H1 (cell line): ENCODE measurements around the gene CCDC178. TPM values are rescaled to one million over a fixed set of nuclear protein-coding genes. Genes with fewer than 3 reads are reported as not detected.

Source experiments
- CTCF ChIA-PET: fragments of 300-600 bp; sonication (Branson Sonifier 250); formaldehyde crosslinking; loops from one replicate; lab custom pipeline; 2021; ENCODE audit not compliant: partially characterized antibody; lab: Charles Lee
- POLR2A ChIA-PET: fragments of 300-600 bp; sonication (Branson Sonifier 250); formaldehyde crosslinking; loops from one replicate; lab custom pipeline; 2021; ENCODE audit warnings: inconsistent platforms; ENCODE audit not compliant: partially characterized antibody; lab: Charles Lee
- DNase-seq, 2 experiments: peaks; one replicate each; pipeline versions ENCODE4 v3.0.0 to v3.0.0-alpha.2; 2010 to 2022; ENCODE audit warnings: low spot score in 2 of 2, low read depth in 1 of 2, mixed read lengths in 1 of 2
- FAIRE-seq: peaks from 2 replicates; lab custom pipeline; 2011; peaks lifted over from hg19 to GRCh38; lab: Jason Lieb, UNC
- H2AFZ ChIP-seq: 2 replicates; pipeline ENCODE4 v1.8.1; 2012; ENCODE audit warnings: low read length, inconsistent platforms
- H2AK5ac ChIP-seq: 2 replicates; pipeline ENCODE4 v1.6.1; 2013; ENCODE audit warnings: low read depth, low read length
- H2BK120ac ChIP-seq: replicated peaks from 2 replicates; pipeline ENCODE3; 2013; ENCODE audit warnings: low read depth, low read length, inconsistent platforms
- H2BK12ac ChIP-seq: 2 replicates; pipeline ENCODE4 v1.6.1; 2013; ENCODE audit warnings: low read depth, low read length
- H2BK15ac ChIP-seq: 2 replicates; pipeline ENCODE4 v1.6.1; 2013; ENCODE audit warnings: low read length
- H2BK20ac ChIP-seq: 2 replicates; pipeline ENCODE4 v1.6.1; 2013; ENCODE audit warnings: low read length
- H2BK5ac ChIP-seq: 2 replicates; pipeline ENCODE4 v1.6.1; 2013; ENCODE audit warnings: low read depth, low read length
- H3K14ac ChIP-seq: 2 replicates; pipeline ENCODE4 v1.6.1; 2013; ENCODE audit warnings: inconsistent platforms; ENCODE audit not compliant: insufficient read length
- H3K18ac ChIP-seq: 2 replicates; pipeline ENCODE4 v1.6.1; 2013; ENCODE audit warnings: low read length; ENCODE audit errors: extremely low read depth
- H3K23ac ChIP-seq: 2 replicates; pipeline ENCODE4 v1.6.1; 2013; ENCODE audit warnings: inconsistent platforms; ENCODE audit not compliant: insufficient read length
- H3K23me2 ChIP-seq: 2 replicates; pipeline ENCODE4 v1.6.1; 2013; ENCODE audit warnings: low read depth, low read length
- H3K27ac ChIP-seq: 2 replicates; pipeline ENCODE4 v1.6.1; 2011; ENCODE audit warnings: low read depth, low read length, inconsistent platforms
- H3K27me3 ChIP-seq, 4 experiments: replicated peaks in 1 of 4; 1 replicate in 1 of 4; 2 replicates in 3 of 4; pipeline versions ENCODE4 v1.6.1 to v1.8.1; 2011 to 2013; ENCODE audit warnings: low read length in 3 of 4, mild to moderate bottlenecking in 3 of 4, inconsistent platforms in 2 of 4, mixed read lengths in 2 of 4, moderate library complexity in 1 of 4; ENCODE audit not compliant: control insufficient read depth in 3 of 4, insufficient read depth in 3 of 4; ENCODE audit errors: extremely low read depth in 1 of 4
- H3K36me3 ChIP-seq, 4 experiments: 2 replicates each; pipeline versions ENCODE4 v1.6.1 to v1.8.1; 2011 to 2013; ENCODE audit warnings: mild to moderate bottlenecking in 4 of 4, low read length in 3 of 4, moderate library complexity in 2 of 4, control low read depth in 1 of 4, inconsistent platforms in 1 of 4; ENCODE audit not compliant: insufficient read depth in 4 of 4, control insufficient read depth in 2 of 4
- H3K4ac ChIP-seq: replicated peaks from 2 replicates; pipeline ENCODE3; 2013; ENCODE audit warnings: low read length, low read depth, mixed read lengths, inconsistent platforms; ENCODE audit not compliant: insufficient read length
- H3K4me1 ChIP-seq, 4 experiments: replicated peaks in 1 of 4; 1 replicate in 1 of 4; 2 replicates in 3 of 4; pipeline versions ENCODE4 v1.6.1 to v1.8.1; 2011 to 2013; ENCODE audit warnings: low read length in 3 of 4, inconsistent platforms in 2 of 4, mixed read lengths in 1 of 4; ENCODE audit not compliant: insufficient read depth in 4 of 4, control insufficient read depth in 3 of 4
- H3K4me2 ChIP-seq, 2 experiments: 2 replicates each; pipeline versions ENCODE4 v1.6.1 to v1.8.1; 2011 to 2013; ENCODE audit warnings: low read depth in 2 of 2, low read length in 2 of 2, control low read depth in 1 of 2, inconsistent platforms in 1 of 2, mild to moderate bottlenecking in 1 of 2; ENCODE audit not compliant: insufficient read depth in 1 of 2
- H3K4me3 ChIP-seq, 4 experiments: fragments of 200-600, 300-600 bp in 1 of 4; sonication (generic), shearing (Covaris generic), sonication (Bioruptor Twin) in 1 of 4; 2 replicates each; pipeline versions ENCODE4 v1.5.1 to v1.8.1; 2011 to 2016; ENCODE audit warnings: low read length in 4 of 4, low read depth in 3 of 4, control low read depth in 2 of 4, inconsistent platforms in 2 of 4, mild to moderate bottlenecking in 2 of 4, mixed read lengths in 1 of 4, moderate library complexity in 1 of 4; ENCODE audit not compliant: insufficient read depth in 2 of 4; ENCODE audit errors: extremely low read depth in 1 of 4
- H3K56ac ChIP-seq: replicated peaks from 2 replicates; pipeline ENCODE3; 2013; ENCODE audit warnings: low read depth, mild to moderate bottlenecking, mixed read lengths, low read length, inconsistent platforms; ENCODE audit not compliant: insufficient read length
- H3K79me1 ChIP-seq: 2 replicates; pipeline ENCODE4 v1.6.1; 2013; ENCODE audit warnings: low read depth, low read length, control low read depth
- H3K79me2 ChIP-seq, 2 experiments: 2 replicates each; pipeline versions ENCODE4 v1.6.1 to v1.8.1; 2012 to 2013; ENCODE audit warnings: low read length in 2 of 2, mild to moderate bottlenecking in 2 of 2, inconsistent platforms in 1 of 2; ENCODE audit not compliant: insufficient read depth in 2 of 2, control insufficient read depth in 1 of 2
- H3K9ac ChIP-seq, 4 experiments: replicated peaks in 1 of 4; 1 replicate in 1 of 4; 2 replicates in 3 of 4; pipeline versions ENCODE4 v1.6.1 to v1.8.1; 2011 to 2013; ENCODE audit warnings: low read depth in 3 of 4, low read length in 3 of 4, control low read depth in 2 of 4, mild to moderate bottlenecking in 2 of 4, moderate library complexity in 2 of 4, inconsistent platforms in 1 of 4; ENCODE audit errors: extremely low read depth in 1 of 4
- H3K9me3 ChIP-seq, 2 experiments: 2 replicates each; pipeline versions ENCODE4 v1.6.1 to v1.8.1; 2012 to 2013; ENCODE audit warnings: mild to moderate bottlenecking in 2 of 2, moderate library complexity in 2 of 2, control low read depth in 1 of 2, inconsistent platforms in 1 of 2, low read depth in 1 of 2, low read length in 1 of 2, mixed read lengths in 1 of 2; ENCODE audit not compliant: insufficient read depth in 2 of 2
- H4K20me1 ChIP-seq, 2 experiments: replicated peaks in 1 of 2; 2 replicates each; pipeline versions ENCODE3 to v1.8.1; 2011 to 2013; ENCODE audit warnings: inconsistent platforms in 2 of 2, low read length in 2 of 2, mild to moderate bottlenecking in 1 of 2; ENCODE audit not compliant: insufficient read depth in 2 of 2, control insufficient read depth in 1 of 2
- H4K5ac ChIP-seq: 2 replicates; pipeline ENCODE4 v1.6.1; 2013; ENCODE audit warnings: low read length, low read depth, mixed read lengths, inconsistent platforms; ENCODE audit not compliant: insufficient read length
- H4K8ac ChIP-seq: 2 replicates; pipeline ENCODE4 v1.8.0; 2013; ENCODE audit warnings: mild to moderate bottlenecking, moderate library complexity, low read length, inconsistent platforms; ENCODE audit not compliant: insufficient read depth; ENCODE audit errors: extremely low read depth
- H4K91ac ChIP-seq: replicated peaks from 2 replicates; pipeline ENCODE3; 2013; ENCODE audit warnings: low read length, mixed read lengths, inconsistent platforms; ENCODE audit not compliant: insufficient read length
- ATF2 ChIP-seq: IDR thresholded peaks from 2 replicates; pipeline ENCODE4 v1.6.1; 2012; ENCODE audit warnings: low read length, inconsistent platforms
- BRCA1 ChIP-seq: IDR thresholded peaks from 2 replicates; pipeline ENCODE4 v1.6.1; 2012; ENCODE audit warnings: low read depth, low read length, improper control_type of control experiment
- FOSL1 ChIP-seq: IDR thresholded peaks from 2 replicates; pipeline ENCODE4 v1.6.1; 2011; ENCODE audit warnings: mild to moderate bottlenecking, low read depth, low read length, moderate library complexity; ENCODE audit not compliant: insufficient read depth
- KDM1A ChIP-seq: fragments of 200-600, 300-600 bp; sonication (generic); IDR thresholded peaks from 2 replicates; pipeline ENCODE4 v1.7.1; 2016; ENCODE audit warnings: mild to moderate bottlenecking, low read length, borderline replicate concordance
- MAFK ChIP-seq: IDR thresholded peaks from 2 replicates; pipeline ENCODE4 v1.6.1; 2012; ENCODE audit warnings: low read depth, mild to moderate bottlenecking, improper control_type of control experiment, low read length
- MAX ChIP-seq: IDR thresholded peaks from 2 replicates; pipeline ENCODE4 v1.6.1; 2012; ENCODE audit warnings: inconsistent platforms
- PHF8 ChIP-seq: fragments of 200-600 bp; sonication (generic); conservative IDR thresholded peaks from 2 replicates; pipeline ENCODE4 v1.7.1; 2012; ENCODE audit warnings: low read depth, mild to moderate bottlenecking, inconsistent platforms, low read length, moderate library complexity
- RAD21 ChIP-seq, 2 experiments: IDR thresholded peaks in 1 of 2; conservative IDR thresholded peaks in 1 of 2; 2 replicates each; pipeline ENCODE4 v1.6.1; 2011; ENCODE audit warnings: low read depth in 2 of 2, low read length in 2 of 2, improper control_type of control experiment in 1 of 2, inconsistent platforms in 1 of 2, mild to moderate bottlenecking in 1 of 2, moderate library complexity in 1 of 2
- SUZ12 ChIP-seq: fragments of 200-600 bp; sonication (generic); IDR thresholded peaks from 2 replicates; pipeline ENCODE4 v1.6.1; 2012; ENCODE audit warnings: mild to moderate bottlenecking, inconsistent platforms, low read length, moderate library complexity, mixed read lengths
- TAF7 ChIP-seq: optimal IDR thresholded peaks from 2 replicates; pipeline ENCODE3; 2011; ENCODE audit warnings: low read depth, mild to moderate bottlenecking, inconsistent platforms, low read length, moderate library complexity, borderline replicate concordance
- TBP ChIP-seq: IDR thresholded peaks from 2 replicates; pipeline ENCODE4 v1.6.1; 2011; ENCODE audit warnings: low read depth, low read length, improper control_type of control experiment
- YY1 ChIP-seq: IDR thresholded peaks from 2 replicates; pipeline ENCODE4 v1.6.1; 2011; ENCODE audit warnings: low read depth, mild to moderate bottlenecking, low read length
- ZNF274 ChIP-seq: IDR thresholded peaks from 2 replicates; pipeline ENCODE4 v1.7.0; 2012; ENCODE audit warnings: low read length, borderline replicate concordance; ENCODE audit errors: extremely low read depth
- WGBS, 2 experiments: shearing (Covaris generic) in 1 of 2; methylation state at CpG; one replicate each; pipeline versions ENCODE4 v1.1.6 to v1.1.7; 2013 to 2015; ENCODE audit warnings: low lambda C conversion rate in 2 of 2, mixed read lengths in 2 of 2, inconsistent platforms in 1 of 2, low coverage in 1 of 2, missing lambda C conversion rate in 1 of 2; ENCODE audit not compliant: insufficient replicate concordance in 2 of 2, insufficient coverage in 1 of 2, insufficient read length in 1 of 2; ENCODE audit errors: extremely low coverage in 1 of 2, missing lambda C conversion rate in 1 of 2; 5-methylcytosine and 5-hydroxymethylcytosine counted together
- polyA plus RNA-seq, 7 experiments: library from polyadenylated mRNA; depleted of rRNA in 3 of 7; stranded (reverse) in 5 of 7; unstranded in 2 of 7; fragments of >200 nt in 5 of 7; fragments of 200-250 nt in 2 of 7; gene quantifications; 1 replicate in 5 of 7; 2 replicates in 1 of 7; 4 replicates in 1 of 7; pipeline versions ENCODE4 v1.2.1 to v1.2.3, GENCODE V29; 2011 to 2013; ENCODE audit warnings: missing spikeins in 2 of 7, mixed read lengths in 2 of 7
- total RNA-seq: library from RNA; stranded (reverse); fragmentation: NEBNext Ultra II Directional; extraction: Animal tissue kit (Norgen Biotek cat#: 25700); gene quantifications from 2 replicates; pipeline ENCODE4 v1.2.1, GENCODE V29; 2021

CCDC178 gene
- total and polyA plus RNA-seq, 2 of the 8 experiments (the other 6 are each of a cell fraction or from before 2014, with no cell fraction given), result not detected

- FAIRE-seq, result no peak
- no peaks in the 10 kb centered on the region for H3K79me2 ChIP-seq
- H3K36me3 ChIP-seq, result no peaks in the 10 kb centered on the region
- H4K8ac ChIP-seq, result no peak overlapping the region
- no peak overlapping the region for H2BK120ac ChIP-seq
- H3K4me3 ChIP-seq, result no peak overlapping the region
- H2BK12ac ChIP-seq, result no peak overlapping the region
- H4K91ac ChIP-seq, result no peak overlapping the region
- H3K4me1 ChIP-seq, result no peaks in the 10 kb centered on the region
- no peak overlapping the region for H2BK5ac ChIP-seq
- H3K23ac ChIP-seq, result no peak overlapping the region
- no peak overlapping the region for H3K14ac ChIP-seq
- no peak overlapping the region for H2AFZ ChIP-seq
- H4K20me1 ChIP-seq, result no peaks in the 10 kb centered on the region
- H3K23me2 ChIP-seq, result no peaks in the 10 kb centered on the region
- WGBS, 2 experiments, result 63% methylated on average over 1 of the region's 1 CpG; no CpG with 5 or more reads in 1 of the 2 experiments
- ChIA-PET POLR2A (no interaction called here), CTCF (no interaction called here)
- H3K4ac ChIP-seq, result no peak overlapping the region
- H3K27me3 ChIP-seq, result no peaks in the 10 kb centered on the region; a peak in 1 of 7 replicates
- H4K5ac ChIP-seq, result no peak overlapping the region
- no peak overlapping the region for H2AK5ac ChIP-seq
- no peak overlapping the region for H2BK20ac ChIP-seq
- H2BK15ac ChIP-seq, result no peak overlapping the region
- no peak overlapping the region for H3K4me2 ChIP-seq
- no peak overlapping the region for H3K56ac ChIP-seq
- H3K18ac ChIP-seq, result no peak overlapping the region
- no peak overlapping the region for H3K27ac ChIP-seq
- no peaks in the 10 kb centered on the region for H3K9me3 ChIP-seq
- no peak overlapping the region for H3K9ac ChIP-seq
- DNase-seq, result no peak
- H3K79me1 ChIP-seq, result no peaks in the 10 kb centered on the region
- TF ChIP-seq ZNF274 (no peak), MAFK (no peak), PHF8 (no peak), FOSL1 (no peak), TAF7 (no peak), SUZ12 (no peak), YY1 (no peak), ATF2 (no peak), KDM1A (no peak), MAX (no peak), TBP (no peak), BRCA1 (no peak), RAD21 (IDR thresholded peaks at IDR 0.05 in 1 of 2, conservative IDR thresholded peaks at IDR 0.05 in 1 of 2; ENCODE audit: low read depth in 2 of 2, low read length in 2 of 2) (no peak)
Observed at GRCh38 chr18:33446604-33447003, 6.1 kb upstream of the CCDC178 start.
